Smooth muscle cell (in vitro differentiated cells): ENCODE measurements around the gene TBC1D8. TPM values are rescaled to one million over a fixed set of nuclear protein-coding genes. Genes with fewer than 3 reads are reported as not detected.

Source experiments
- DNase-seq: peaks from one replicate; lab custom pipeline; 2025; ENCODE audit not compliant: unreplicated experiment; lab: John Stamatoyannopoulos, UW
- H2AFZ ChIP-seq: fragments of 200-600 bp; sonication (generic); 2 replicates; pipeline ENCODE4 v1.6.0; 2016; ENCODE audit warnings: antibody characterized with exemption, low read depth, mild to moderate bottlenecking
- H3F3A ChIP-seq: fragments of 200-600 bp; sonication (generic); 2 replicates; pipeline ENCODE4 v1.6.0; 2017; ENCODE audit warnings: antibody characterized with exemption, low read depth
- H3K27ac ChIP-seq: fragments of 200-600 bp; sonication (generic); 2 replicates; pipeline ENCODE4 v1.5.1; 2016; ENCODE audit warnings: low read depth, mild to moderate bottlenecking
- H3K27me3 ChIP-seq: fragments of 200-600 bp; sonication (generic); 2 replicates; pipeline ENCODE4 v1.6.1; 2016; ENCODE audit warnings: low read depth, mild to moderate bottlenecking
- H3K36me3 ChIP-seq: fragments of 200-600 bp; sonication (generic); 2 replicates; pipeline ENCODE4 v1.5.1; 2016; ENCODE audit warnings: low read depth
- H3K4me1 ChIP-seq: fragments of 200-600 bp; sonication (generic); 2 replicates; pipeline ENCODE4 v1.5.1; 2016; ENCODE audit warnings: low read depth
- H3K4me2 ChIP-seq: fragments of 200-600 bp; sonication (generic); 2 replicates; pipeline ENCODE4 v1.6.0; 2016; ENCODE audit warnings: mild to moderate bottlenecking
- H3K4me3 ChIP-seq: fragments of 200-600 bp; sonication (generic); 2 replicates; pipeline ENCODE4 v1.5.1; 2016; ENCODE audit warnings: mild to moderate bottlenecking
- H3K79me2 ChIP-seq: fragments of 200-600 bp; sonication (generic); 2 replicates; pipeline ENCODE4 v1.6.0; 2016; ENCODE audit warnings: low read depth, mild to moderate bottlenecking
- H3K9ac ChIP-seq: fragments of 200-600 bp; sonication (generic); 2 replicates; pipeline ENCODE4 v1.6.0; 2016; ENCODE audit warnings: low read depth
- H3K9me3 ChIP-seq: fragments of 200-600 bp; sonication (generic); replicated peaks from 2 replicates; pipeline ENCODE4 v1.5.1; 2016; ENCODE audit warnings: low read depth
- H4K20me1 ChIP-seq: fragments of 200-600 bp; sonication (generic); 2 replicates; pipeline ENCODE4 v1.6.0; 2016; ENCODE audit warnings: low read depth
- CTCF ChIP-seq: fragments of 200-600 bp; sonication (generic); IDR thresholded peaks from 2 replicates; pipeline ENCODE4 v1.5.1; 2017; ENCODE audit warnings: borderline replicate concordance, mild to moderate bottlenecking, antibody characterized with exemption; ENCODE audit not compliant: insufficient read depth, poor library complexity, severe bottlenecking
- WGBS: methylation state at CpG from one replicate; pipeline ENCODE4 v1.1.7; 2016; ENCODE audit warnings: low lambda C conversion rate; 5-methylcytosine and 5-hydroxymethylcytosine counted together
- polyA plus RNA-seq: library from polyadenylated mRNA; unstranded; fragments of >200 nt; fragmentation: Nextera tagmentation; extraction: Ambion mirVana; gene quantifications from 2 replicates; pipeline ENCODE4 v1.2.1, GENCODE V29; 2016
- total RNA-seq: library from RNA; depleted of rRNA; stranded (reverse); fragments of >200 nt; gene quantifications from 2 replicates; pipeline ENCODE4 v1.2.3, GENCODE V29; 2014

Gene TBC1D8
- total and polyA plus RNA-seq, 2 experiments from 2014 or later, result 0.89 to 15.1 TPM

- H4K20me1 ChIP-seq, result no peaks in the 10 kb centered on the region
- H3K4me3 ChIP-seq, result no peak overlapping the region
- no peak overlapping the region for H3K27ac ChIP-seq
- no peaks in the 10 kb centered on the region for H3K27me3 ChIP-seq
- no peaks in the 10 kb centered on the region for H3K79me2 ChIP-seq
- no peaks in the 10 kb centered on the region for H3F3A ChIP-seq
- no peaks in the 10 kb centered on the region for H3K36me3 ChIP-seq
- no peak overlapping the region for H3K9ac ChIP-seq
- H3K9me3 ChIP-seq, result no peaks in the 10 kb centered on the region
- DNase-seq, result no peak
- no peaks in the 10 kb centered on the region for H3K4me1 ChIP-seq
- H3K4me2 ChIP-seq, result no peak overlapping the region
- no peak for TF ChIP-seq CTCF
- WGBS, result 92% methylated on average over 13 of the region's 13 CpGs
- no peak overlapping the region for H2AFZ ChIP-seq
These were observed 21.1 kb downstream of the TBC1D8 start for GRCh38 chr2:101130081-101130480.

- TF ChIP-seq CTCF, result no peak
- Histone ChIP-seq H3K36me3 (no peaks in the 10 kb centered on the region), H3K9ac (no peak overlapping the region), H4K20me1 (no peaks in the 10 kb centered on the region), H3F3A (no peaks in the 10 kb centered on the region), H2AFZ (no peak overlapping the region), H3K27ac (no peak overlapping the region), H3K79me2 (no peaks in the 10 kb centered on the region), H3K27me3 (no peaks in the 10 kb centered on the region), H3K4me1 (no peaks in the 10 kb centered on the region), H3K4me3 (no peak overlapping the region), H3K9me3 (no peaks in the 10 kb centered on the region), H3K4me2 (no peak overlapping the region)
- DNase-seq, result no peak
- WGBS, result 75% methylated on average over 5 of the region's 5 CpGs
These were observed 23.7 kb downstream of the TBC1D8 start for GRCh38 chr2:101127319-101128056.

- no peak for TF ChIP-seq CTCF
- H3K36me3 ChIP-seq, result no peaks in the 10 kb centered on the region
- DNase-seq, result no peak
- H3K4me1 ChIP-seq, result no peaks in the 10 kb centered on the region
- H3K79me2 ChIP-seq, result no peaks in the 10 kb centered on the region
- peak overlapping the region; percentile 18 for H3K27ac ChIP-seq
- no peak overlapping the region for H2AFZ ChIP-seq
- no peaks in the 10 kb centered on the region for H3F3A ChIP-seq
- no peak overlapping the region for H3K4me3 ChIP-seq
- WGBS, result 93% methylated on average over 3 of the region's 3 CpGs
- no peak overlapping the region for H3K9ac ChIP-seq
- no peaks in the 10 kb centered on the region for H3K9me3 ChIP-seq
- H4K20me1 ChIP-seq, result no peaks in the 10 kb centered on the region
- H3K4me2 ChIP-seq, result no peak overlapping the region
- no peaks in the 10 kb centered on the region for H3K27me3 ChIP-seq
These were observed 25.4 kb downstream of the TBC1D8 start for GRCh38 chr2:101125808-101126207.

- TF ChIP-seq CTCF, result no peak
- Histone ChIP-seq H3K4me3 (no peak overlapping the region), H3F3A (no peaks in the 10 kb centered on the region), H3K27me3 (no peaks in the 10 kb centered on the region), H3K4me1 (no peaks in the 10 kb centered on the region), H3K4me2 (peak overlapping the region; percentile 19), H3K9ac (no peak overlapping the region), H3K36me3 (no peaks in the 10 kb centered on the region), H4K20me1 (no peaks in the 10 kb centered on the region), H3K9me3 (no peaks in the 10 kb centered on the region), H3K79me2 (no peaks in the 10 kb centered on the region), H3K27ac (peak overlapping the region; percentile 18), H2AFZ (no peak overlapping the region)
- 45% methylated on average over 3 of the region's 3 CpGs for WGBS
- DNase-seq, result no peak
These were observed 25.8 kb downstream of the TBC1D8 start for GRCh38 chr2:101125374-101125773.
